Body of pancreas (tissue), 4 donors: ENCODE measurements around the gene NTSR1. TPM values are rescaled to one million over a fixed set of nuclear protein-coding genes. Genes with fewer than 3 reads are reported as not detected.
A peak's percentile ranks its signal among the peaks of the same experiment; 100 is the strongest.

Experiments
- ATAC-seq: fragments of 150-250 bp; one replicate; pipeline ENCODE4 v1.9.1; 2016
- DNase-seq, 4 donors: peaks; one replicate each; pipeline ENCODE4 v3.0.0-alpha.2; 2019
- H3K27ac ChIP-seq, 4 donors: fragments of 200-600 bp; sonication (generic); 1 replicate in 3 of 4; 2 replicates in 1 of 4; pipeline versions ENCODE4 v1.5.1 to v1.6.1; 2016 to 2019; ENCODE audit warnings: mild to moderate bottlenecking in 1 of 4, mixed read lengths in 1 of 4, moderate library complexity in 1 of 4
- H3K27me3 ChIP-seq, 2 donors: fragments of 200-600 bp; sonication (generic); one replicate each; pipeline ENCODE4 v1.6.0; 2016; ENCODE audit warnings: mild to moderate bottlenecking in 1 of 2
- H3K36me3 ChIP-seq, 2 donors: fragments of 200-600 bp; sonication (generic); replicated peaks in 1 of 2; 2 replicates each; pipeline ENCODE4 v1.5.1; 2016; ENCODE audit warnings: low read depth in 2 of 2; ENCODE audit not compliant: insufficient read depth in 1 of 2
- H3K4me1 ChIP-seq: fragments of 200-600 bp; sonication (generic); one replicate; pipeline ENCODE4 v1.6.0; 2016
- H3K4me3 ChIP-seq, 2 donors: fragments of 200-600 bp; sonication (generic); 1 replicate in 1 of 2; 2 replicates in 1 of 2; pipeline ENCODE4 v1.5.1; 2016 to 2019
- H3K9me3 ChIP-seq, 3 donors: fragments of 200-600 bp; sonication (generic); 1 replicate in 2 of 3; 2 replicates in 1 of 3; pipeline ENCODE4 v1.5.1; 2016
- CTCF ChIP-seq, 7 experiments: fragments of 450-650 bp in 4 of 7; fragments of 200-600 bp in 3 of 7; sonication (generic) in 3 of 7; IDR thresholded peaks; one replicate each; pipeline ENCODE4 v1.5.1; 2016 to 2019; ENCODE audit warnings: antibody characterized with exemption in 7 of 7
- POLR2A ChIP-seq, 3 donors: fragments of 450-650 bp; IDR thresholded peaks; one replicate each; pipeline ENCODE4 v1.6.1; 2016; ENCODE audit warnings: antibody characterized with exemption in 3 of 3, mild to moderate bottlenecking in 2 of 3
- WGBS, 2 donors: methylation state at CpG; one replicate each; pipeline ENCODE4 v1.1.5; 2017; 5-methylcytosine and 5-hydroxymethylcytosine counted together
- intact Hi-C: fragments of 100-400 bp; cut with DNase I; formaldehyde crosslinking; loops from one replicate; pipeline ENCODE4 v1.15.1; 2023
- total RNA-seq, 2 donors: library from RNA; depleted of rRNA; stranded (reverse); fragments of >200 nt; gene quantifications; one replicate each; pipeline ENCODE4 v1.1.0, GENCODE V29; 2016

NTSR1 gene
- total RNA-seq, 2 donors from 2014 or later, result not detected

GRCh38 chr20:62752671-62753501 is 44.2 kb downstream of the NTSR1 start:
- intact Hi-C loops, result no loop called here
- 26 to 45% methylated on average over 11 to 29 of the region's 29 CpGs for WGBS, 2 donors
- TF ChIP-seq POLR2A (IDR thresholded peaks at IDR 0.05), result no peak
- no peak for TF ChIP-seq CTCF (IDR thresholded peaks at IDR 0.05)
- no peaks in the 10 kb centered on the region for H3K9me3 ChIP-seq
- H3K4me3 ChIP-seq, result no peak overlapping the region
- no peak overlapping the region for H3K27ac ChIP-seq
- H3K36me3 ChIP-seq, result no peaks in the 10 kb centered on the region
- ATAC-seq (peak; percentile 47), DNase-seq (peak in 1 of 4 donors; percentile 22)
- no peaks in the 10 kb centered on the region for H3K27me3 ChIP-seq
- peaks cover 7% of the 10 kb centered on the region for H3K4me1 ChIP-seq

GRCh38 chr20:62753626-62754025 is 45.0 kb downstream of the NTSR1 start:
- TF ChIP-seq CTCF (IDR thresholded peaks at IDR 0.05), result no peak
- no peak for TF ChIP-seq POLR2A (IDR thresholded peaks at IDR 0.05)

GRCh38 chr20:62754122-62754990 is 45.7 kb downstream of the NTSR1 start:
- intact Hi-C loops, result no loop called here
- H3K9me3 ChIP-seq, result no peaks in the 10 kb centered on the region
- no peaks in the 10 kb centered on the region for H3K27me3 ChIP-seq
- TF ChIP-seq CTCF (IDR thresholded peaks at IDR 0.05) (no peak), POLR2A (IDR thresholded peaks at IDR 0.05) (no peak)
- H3K4me3 ChIP-seq, result no peak overlapping the region
- H3K36me3 ChIP-seq, result no peaks in the 10 kb centered on the region
- ATAC-seq, result no peak
- H3K27ac ChIP-seq, result no peak overlapping the region
- peaks cover 7% of the 10 kb centered on the region for H3K4me1 ChIP-seq
- 71 to 80% methylated on average over 19 to 29 of the region's 31 CpGs for WGBS, 2 donors
- peak in 1 of 4 donors; percentile 9 for DNase-seq

More at GRCh38 chr20:62753626-62754025, 45.0 kb downstream of the NTSR1 start:
- no peak overlapping the region for H3K27ac ChIP-seq
- H3K9me3 ChIP-seq, result no peaks in the 10 kb centered on the region
- no peak overlapping the region for H3K4me3 ChIP-seq
- intact Hi-C loops, result no loop called here
- peaks cover 7% of the 10 kb centered on the region for H3K4me1 ChIP-seq
- no peaks in the 10 kb centered on the region for H3K27me3 ChIP-seq
- H3K36me3 ChIP-seq, result no peaks in the 10 kb centered on the region
- ATAC-seq, result no peak
- DNase-seq, result peak in 1 of 4 donors; percentile 9
- 77 to 83% methylated on average over 3 to 11 of the region's 11 CpGs for WGBS, 2 donors

- TF ChIP-seq POLR2A (IDR thresholded peaks at IDR 0.05), result no peak
- TF ChIP-seq CTCF (IDR thresholded peaks at IDR 0.05), result no peak
- H3K27me3 ChIP-seq, result no peaks in the 10 kb centered on the region
- no peak overlapping the region for H3K4me3 ChIP-seq
- DNase-seq (no peak), ATAC-seq (no peak)
- intact Hi-C loops, result no loop called here
- no peaks in the 10 kb centered on the region for H3K9me3 ChIP-seq
- H3K4me1 ChIP-seq, result peaks cover 7% of the 10 kb centered on the region
- no peaks in the 10 kb centered on the region for H3K36me3 ChIP-seq
- WGBS, 2 donors, result 59 to 100% methylated on average over 1 of the region's 1 CpG
- no peak overlapping the region for H3K27ac ChIP-seq
Measured at GRCh38 chr20:62754991-62755356, 46.3 kb downstream of the NTSR1 start.
